Urinary bladder (tissue), 4 donors: ENCODE data around the gene KIRREL3. TPM values are rescaled to one million over a fixed set of nuclear protein-coding genes. Genes with fewer than 3 reads are reported as not detected.
A peak's percentile ranks its signal among the peaks of the same experiment; 100 is the strongest.

ENCODE experiments used
- DNase-seq: peaks from one replicate; pipeline ENCODE4 v3.0.0-alpha.2; 2015; ENCODE audit errors: extremely low spot score
- H3K27ac ChIP-seq: one replicate; pipeline ENCODE4 v1.5.1; 2013; ENCODE audit warnings: low read depth, mild to moderate bottlenecking, moderate library complexity
- H3K36me3 ChIP-seq: one replicate; pipeline ENCODE4 v1.6.1; 2013; ENCODE audit warnings: mild to moderate bottlenecking, moderate library complexity; ENCODE audit not compliant: insufficient read depth
- H3K4me1 ChIP-seq: one replicate; pipeline ENCODE4 v1.6.1; 2013; ENCODE audit warnings: mild to moderate bottlenecking, moderate library complexity; ENCODE audit not compliant: insufficient read depth
- H3K4me3 ChIP-seq: one replicate; pipeline ENCODE4 v1.5.1; 2013; ENCODE audit warnings: low read depth, low read length
- WGBS: extraction: QIAGEN DNeasy Blood & Tissue Kit; methylation state at CpG from one replicate; pipeline ENCODE4 v1.1.7; 2013; 5-methylcytosine and 5-hydroxymethylcytosine counted together
- polyA plus RNA-seq: library from polyadenylated mRNA; stranded (reverse); fragments of 200-250 nt; gene quantifications from one replicate; pipeline ENCODE4 v1.2.3, GENCODE V29; 2013
- total RNA-seq: library from RNA; depleted of rRNA; stranded (reverse); fragments of >200 nt; gene quantifications from one replicate; pipeline ENCODE4 v1.2.3, GENCODE V29; 2014
- donor health status: healthy with polysubstance abuse.
- donor health status: healthy.

Gene KIRREL3
- total and polyA plus RNA-seq, 2 donors: 0.80 to 1.0 TPM

DNA sequence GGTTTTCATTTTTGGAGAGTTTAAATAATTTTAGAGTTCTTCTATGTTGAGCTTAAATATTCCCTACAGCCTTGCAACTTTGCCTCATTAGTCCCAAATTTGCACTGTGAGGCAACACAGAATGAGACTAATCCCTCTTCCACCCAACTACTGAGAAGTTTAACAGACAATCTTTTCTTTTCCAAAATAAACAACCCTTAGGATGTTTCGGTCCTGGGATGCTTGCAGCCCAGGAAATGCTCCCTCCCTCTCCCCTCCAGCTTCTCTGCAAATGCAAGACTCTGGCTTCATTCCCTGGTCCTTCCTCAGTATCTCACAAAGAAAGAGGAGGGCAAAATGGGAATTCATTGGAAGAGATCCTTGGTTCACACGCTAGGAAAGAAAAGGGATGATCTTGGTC lies 422.5 kb downstream of the KIRREL3 start:
- DNase-seq: no peak
- no peak overlapping the region for H3K27ac ChIP-seq
- no peaks in the 10 kb centered on the region for H3K36me3 ChIP-seq
- H3K4me3 ChIP-seq: no peak overlapping the region
- no peaks in the 10 kb centered on the region for H3K4me1 ChIP-seq
- WGBS: 42% methylated on average over 2 of the region's 2 CpGs

DNA sequence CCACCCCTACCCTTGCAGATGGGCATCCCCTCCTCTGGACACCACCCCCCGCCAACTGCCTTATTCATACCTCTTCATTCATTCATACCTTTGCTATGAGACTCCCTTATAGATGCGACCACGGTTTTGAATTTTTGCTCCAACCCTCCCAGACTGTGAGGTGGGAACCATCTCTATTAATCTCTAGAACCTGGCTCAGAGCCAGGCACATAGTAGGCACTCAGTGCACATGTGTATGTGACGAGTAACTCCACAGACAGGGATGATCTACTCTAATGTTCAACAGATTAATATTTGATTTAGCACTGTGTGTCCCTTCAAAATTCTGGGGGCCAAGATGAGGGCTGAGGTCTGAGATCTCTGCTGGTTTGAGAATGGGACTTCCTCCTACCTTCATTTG lies 424.7 kb downstream of the KIRREL3 start:
- WGBS: 86% methylated on average over 4 of the region's 4 CpGs
- no peak for DNase-seq

DNA sequence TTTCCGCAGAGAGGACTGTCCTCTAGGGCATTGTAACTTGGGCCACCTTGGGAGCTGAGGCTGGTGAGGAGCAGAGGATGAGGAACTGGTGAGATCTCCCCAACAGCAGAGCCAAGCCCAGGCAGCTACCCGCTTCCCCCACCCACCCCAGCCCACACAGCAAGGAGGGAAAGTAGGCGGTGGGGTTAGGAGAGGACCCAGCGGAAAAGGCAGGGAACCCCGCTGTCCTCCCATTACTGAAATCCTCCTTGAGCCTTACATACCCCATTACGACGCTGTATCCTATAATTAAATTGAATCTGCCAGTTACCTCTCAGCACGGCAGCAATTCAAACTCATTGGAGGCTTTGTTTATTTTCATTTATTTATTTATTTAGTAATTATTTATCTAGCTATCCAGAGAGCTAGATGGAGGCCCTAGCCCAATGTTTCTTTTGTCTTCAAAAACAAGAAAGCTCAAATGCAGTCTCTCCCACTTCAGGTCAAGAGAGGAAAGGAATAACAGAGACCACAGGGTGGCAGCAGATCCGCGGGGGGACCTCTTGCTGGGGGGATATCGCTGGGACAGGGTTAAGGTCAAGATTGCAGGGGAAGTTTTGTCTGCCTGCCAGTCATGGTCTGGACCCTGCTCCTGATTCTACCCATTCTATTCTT lies 427.1 kb downstream of the KIRREL3 start:
- WGBS: 31% methylated on average over 11 of the region's 11 CpGs
- H3K4me1 ChIP-seq: no peaks in the 10 kb centered on the region
- no peaks in the 10 kb centered on the region for H3K36me3 ChIP-seq
- DNase-seq: no peak
- H3K4me3 ChIP-seq: no peak overlapping the region
- H3K27ac ChIP-seq: no peak overlapping the region

More for the DNA sequence above, 424.7 kb downstream of the KIRREL3 start:
- H3K36me3 ChIP-seq: no peaks in the 10 kb centered on the region
- no peak overlapping the region for H3K27ac ChIP-seq
- H3K4me3 ChIP-seq: no peak overlapping the region
- H3K4me1 ChIP-seq: no peaks in the 10 kb centered on the region

GRCh38 chr11:126570489-126570888 lies 430.1 kb downstream of the KIRREL3 start:
- Histone ChIP-seq H3K4me1 (no peaks in the 10 kb centered on the region), H3K27ac (no peak overlapping the region), H3K4me3 (no peak overlapping the region), H3K36me3 (no peaks in the 10 kb centered on the region)
- 77% methylated on average over 5 of the region's 5 CpGs for WGBS
- no peak for DNase-seq

DNA sequence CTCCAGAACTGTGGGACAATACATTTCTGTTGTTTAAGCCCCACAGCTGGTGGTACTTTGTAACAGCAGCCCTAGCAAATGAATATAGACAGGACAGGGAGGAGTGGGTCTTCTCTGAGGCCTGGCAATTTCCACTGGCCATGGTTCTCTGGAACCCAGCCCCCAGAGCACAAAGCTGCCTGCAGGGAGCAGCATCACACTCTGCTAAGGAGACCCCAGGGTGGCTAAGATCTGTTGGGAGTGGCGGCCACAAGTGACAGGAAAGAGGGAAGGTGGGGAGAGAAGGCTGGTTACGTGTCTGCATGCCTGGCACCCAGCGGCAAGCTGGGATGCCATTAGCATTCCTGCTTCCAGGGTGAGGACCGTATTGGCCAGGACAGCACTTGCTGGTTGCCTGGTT lies 433.2 kb downstream of the KIRREL3 start:
- H3K36me3 ChIP-seq: no peaks in the 10 kb centered on the region
- no peaks in the 10 kb centered on the region for H3K4me1 ChIP-seq
- 69% methylated on average over 4 of the region's 4 CpGs for WGBS
- H3K27ac ChIP-seq: no peak overlapping the region
- no peak for DNase-seq
- H3K4me3 ChIP-seq: no peak overlapping the region

GRCh38 chr11:126564566-126564965 lies 436.0 kb downstream of the KIRREL3 start:
- Histone ChIP-seq H3K4me1 (no peaks in the 10 kb centered on the region), H3K4me3 (no peak overlapping the region), H3K36me3 (no peaks in the 10 kb centered on the region), H3K27ac (no peak overlapping the region)
- 7% methylated on average over 9 of the region's 9 CpGs for WGBS
- no peak for DNase-seq

DNA sequence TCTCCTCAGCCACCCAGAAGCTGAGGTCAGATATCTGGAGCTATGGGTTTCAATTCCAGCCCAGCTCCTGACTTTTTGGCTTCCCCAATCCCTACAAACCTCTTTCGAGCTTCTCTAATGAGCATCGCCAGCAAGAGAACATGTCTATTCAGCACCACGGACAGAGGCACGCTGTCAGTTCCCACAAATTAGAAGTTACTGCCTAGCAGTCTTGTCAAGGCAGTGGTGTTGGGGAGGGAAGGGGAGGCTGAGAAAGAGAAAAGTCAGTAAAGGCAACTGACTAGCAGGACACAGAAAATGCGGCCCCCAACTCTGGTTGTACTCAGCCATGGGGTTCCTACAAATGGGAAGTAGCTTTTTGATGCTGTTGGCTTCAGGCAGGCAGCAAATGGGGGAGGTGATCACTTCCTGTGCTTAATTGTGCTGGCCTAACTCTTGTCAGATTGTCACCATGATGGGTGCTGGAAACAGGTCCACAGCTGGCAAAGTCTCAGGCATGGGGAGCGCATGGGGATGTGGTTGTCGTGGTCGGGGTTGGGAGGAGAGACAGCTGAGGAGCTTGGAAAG lies 439.2 kb downstream of the KIRREL3 start:
- 31% methylated on average over 8 of the region's 8 CpGs for WGBS
- Histone ChIP-seq H3K4me3 (no peak overlapping the region), H3K36me3 (no peaks in the 10 kb centered on the region), H3K27ac (no peak overlapping the region), H3K4me1 (no peaks in the 10 kb centered on the region)
- peak; percentile 32 for DNase-seq

DNA sequence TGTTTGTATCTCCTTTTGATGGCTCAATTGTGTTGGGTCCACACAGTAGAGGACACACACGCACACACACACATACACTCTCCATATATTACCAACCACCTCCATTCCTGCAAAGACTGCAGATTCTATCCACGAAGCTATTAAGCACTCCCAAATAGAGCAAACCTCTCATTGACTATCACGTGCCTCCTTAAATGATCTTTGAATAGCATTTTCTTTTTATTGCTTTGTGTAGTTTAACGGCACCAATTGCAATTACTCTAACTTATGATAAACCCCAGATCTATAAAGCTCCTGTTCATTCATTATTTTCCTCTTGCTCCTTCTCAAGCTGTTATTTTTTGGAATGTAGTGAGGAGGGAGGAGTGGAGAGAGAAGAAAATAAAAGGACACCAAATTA lies 440.3 kb downstream of the KIRREL3 start:
- WGBS: 57% methylated on average over 4 of the region's 4 CpGs
- Histone ChIP-seq H3K27ac (no peak overlapping the region), H3K4me1 (no peaks in the 10 kb centered on the region), H3K4me3 (no peak overlapping the region), H3K36me3 (no peaks in the 10 kb centered on the region)
- DNase-seq: no peak

DNA sequence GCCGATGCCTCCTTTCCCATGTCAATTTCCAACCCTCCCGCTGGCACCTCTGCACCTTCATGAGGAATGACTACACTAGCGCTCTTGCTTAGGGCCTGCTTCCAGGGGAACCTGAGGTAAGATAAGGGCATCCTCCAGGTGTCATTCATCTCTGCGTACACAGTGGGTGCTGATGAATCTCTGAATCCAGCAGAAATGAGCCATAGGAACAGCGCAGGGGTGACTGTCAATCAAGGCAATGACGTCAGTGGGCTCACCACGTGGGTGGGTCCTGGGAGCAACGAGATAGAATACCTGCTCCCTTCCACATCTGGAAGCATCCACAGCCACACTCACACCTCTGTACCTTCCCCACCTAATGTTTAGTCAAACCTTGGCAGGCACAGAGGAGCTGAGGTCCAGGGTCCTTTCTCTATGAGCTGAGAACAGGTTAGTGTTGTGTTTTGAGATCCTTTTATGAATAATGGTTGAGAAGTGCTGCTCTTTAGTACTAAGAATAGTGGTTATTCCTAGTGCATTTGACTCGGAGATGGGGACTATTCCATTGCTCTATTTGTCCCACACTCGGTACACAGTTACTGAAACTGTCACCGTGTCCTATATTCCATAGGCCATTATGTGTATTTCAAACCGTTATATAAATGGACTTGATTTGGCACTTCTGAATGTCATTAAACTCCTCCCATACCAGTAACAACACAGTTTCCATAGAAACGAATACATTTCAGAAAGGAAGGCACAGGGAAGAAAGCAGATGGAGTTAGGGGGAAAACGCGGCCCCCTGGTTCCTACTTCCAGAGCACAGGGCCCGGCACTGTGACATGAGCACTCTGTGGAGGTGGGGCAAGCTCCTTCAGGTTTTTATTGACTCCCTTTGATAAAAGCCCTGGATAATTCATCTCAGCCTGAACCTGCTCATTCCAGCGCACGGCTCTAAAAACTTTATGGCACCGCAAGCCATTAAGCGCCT lies 451.7 kb downstream of the KIRREL3 start:
- no peak overlapping the region for H3K4me3 ChIP-seq
- H3K36me3 ChIP-seq: no peaks in the 10 kb centered on the region
- H3K27ac ChIP-seq: no peak overlapping the region
- no peak for DNase-seq
- 60% methylated on average over 20 of the region's 20 CpGs for WGBS
- H3K4me1 ChIP-seq: no peaks in the 10 kb centered on the region

GRCh38 chr11:126547691-126548090 lies 452.9 kb downstream of the KIRREL3 start:
- H3K27ac ChIP-seq: no peak overlapping the region
- WGBS: 73% methylated on average over 9 of the region's 9 CpGs

GRCh38 chr11:126547161-126547560 lies 453.4 kb downstream of the KIRREL3 start:
- Histone ChIP-seq H3K4me3 (no peak overlapping the region), H3K4me1 (no peaks in the 10 kb centered on the region), H3K27ac (no peak overlapping the region), H3K36me3 (no peaks in the 10 kb centered on the region)
- WGBS: 75% methylated on average over 9 of the region's 9 CpGs
- DNase-seq: no peak

More at GRCh38 chr11:126547691-126548090, 452.9 kb downstream of the KIRREL3 start:
- no peaks in the 10 kb centered on the region for H3K4me1 ChIP-seq
- no peak for DNase-seq
- H3K36me3 ChIP-seq: no peaks in the 10 kb centered on the region
- H3K4me3 ChIP-seq: no peak overlapping the region

- no peaks in the 10 kb centered on the region for H3K4me1 ChIP-seq
- H3K27ac ChIP-seq: no peak overlapping the region
- WGBS: 86% methylated on average over 5 of the region's 5 CpGs
- H3K4me3 ChIP-seq: no peak overlapping the region
- no peak for DNase-seq
- no peaks in the 10 kb centered on the region for H3K36me3 ChIP-seq
Observed at GRCh38 chr11:126546694-126547093, 453.9 kb downstream of the KIRREL3 start.

DNA sequence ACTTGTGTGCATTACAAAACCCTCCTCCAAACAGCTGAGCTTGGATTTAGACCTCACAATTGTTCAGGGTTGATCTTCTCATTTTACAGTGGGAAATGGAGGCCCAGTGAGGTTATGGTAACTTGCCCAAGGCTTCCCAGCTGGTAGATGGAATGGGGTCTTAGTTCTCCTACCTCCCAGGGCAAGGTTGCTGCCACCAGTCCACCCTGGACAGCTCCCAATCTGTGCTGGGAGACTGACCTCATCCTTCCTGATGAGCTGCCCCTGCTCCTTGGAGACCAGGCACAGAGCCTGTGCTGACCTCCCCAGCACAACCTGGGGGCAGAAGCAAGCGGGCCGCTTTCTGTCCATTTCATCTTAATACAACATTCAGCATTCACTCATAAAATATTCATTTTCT lies 454.4 kb downstream of the KIRREL3 start:
- H3K36me3 ChIP-seq: no peaks in the 10 kb centered on the region
- no peak overlapping the region for H3K27ac ChIP-seq
- 91% methylated on average over 2 of the region's 2 CpGs for WGBS
- DNase-seq: no peak
- no peak overlapping the region for H3K4me3 ChIP-seq
- H3K4me1 ChIP-seq: no peaks in the 10 kb centered on the region
